Measurements from ENCODE around the gene FGL2. TPM values are rescaled to one million over a fixed set of nuclear protein-coding genes. Genes with fewer than 3 reads are reported as not detected.

FGL2 gene
- total RNA-seq, 1 experiment from 2014 or later: not detected

DNA sequence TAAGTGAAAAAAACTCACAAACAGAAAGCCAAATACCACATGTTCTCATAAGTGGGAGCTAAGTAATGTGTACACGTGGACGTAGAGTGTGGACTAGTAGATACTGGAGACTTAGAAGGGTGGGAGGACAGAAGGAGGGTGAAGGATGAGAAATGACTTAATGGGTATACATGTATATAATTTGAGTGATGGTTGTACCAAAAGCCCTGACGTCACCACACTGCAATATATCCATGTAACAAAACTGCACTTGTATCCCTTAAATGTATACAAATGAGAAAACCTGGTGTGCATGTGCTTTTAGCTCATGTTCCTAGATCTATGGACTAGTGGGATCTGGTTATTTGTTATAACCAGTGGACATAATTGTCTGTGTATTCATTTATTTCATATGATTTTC is 48.5 kb upstream of the FGL2 start:
- Mint-ChIP-seq H3K4me3 (no peak overlapping the region), H3K4me1 (peaks cover 8% of the 10 kb centered on the region), H3K9me3 (no peaks in the 10 kb centered on the region), H3K27me3 (ENCODE audit: low read depth) (no peaks in the 10 kb centered on the region), H3K27ac (no peak overlapping the region), H3K36me3 (no peaks in the 10 kb centered on the region)
- DNase-seq (ENCODE audit: low spot score) (no peak), ATAC-seq (no peak)
- TF ChIP-seq, protein P1, sequence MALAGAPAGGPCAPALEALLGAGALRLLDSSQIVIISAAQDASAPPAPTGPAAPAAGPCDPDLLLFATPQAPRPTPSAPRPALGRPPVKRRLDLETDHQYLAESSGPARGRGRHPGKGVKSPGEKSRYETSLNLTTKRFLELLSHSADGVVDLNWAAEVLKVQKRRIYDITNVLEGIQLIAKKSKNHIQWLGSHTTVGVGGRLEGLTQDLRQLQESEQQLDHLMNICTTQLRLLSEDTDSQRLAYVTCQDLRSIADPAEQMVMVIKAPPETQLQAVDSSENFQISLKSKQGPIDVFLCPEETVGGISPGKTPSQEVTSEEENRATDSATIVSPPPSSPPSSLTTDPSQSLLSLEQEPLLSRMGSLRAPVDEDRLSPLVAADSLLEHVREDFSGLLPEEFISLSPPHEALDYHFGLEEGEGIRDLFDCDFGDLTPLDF (CRISPR knock-in tag; IDR thresholded peaks at IDR 0.05): no peak
- POLR2A ChIA-PET: no interaction called here
- CTCF ChIA-PET: interaction anchor here (1.5 to 3.0 kb wide), 7 partner anchors 10 to 136 kb away, joined by 3 to 42 read pairs (median 7); partner anchors contain the start of gene CCDC146

DNA sequence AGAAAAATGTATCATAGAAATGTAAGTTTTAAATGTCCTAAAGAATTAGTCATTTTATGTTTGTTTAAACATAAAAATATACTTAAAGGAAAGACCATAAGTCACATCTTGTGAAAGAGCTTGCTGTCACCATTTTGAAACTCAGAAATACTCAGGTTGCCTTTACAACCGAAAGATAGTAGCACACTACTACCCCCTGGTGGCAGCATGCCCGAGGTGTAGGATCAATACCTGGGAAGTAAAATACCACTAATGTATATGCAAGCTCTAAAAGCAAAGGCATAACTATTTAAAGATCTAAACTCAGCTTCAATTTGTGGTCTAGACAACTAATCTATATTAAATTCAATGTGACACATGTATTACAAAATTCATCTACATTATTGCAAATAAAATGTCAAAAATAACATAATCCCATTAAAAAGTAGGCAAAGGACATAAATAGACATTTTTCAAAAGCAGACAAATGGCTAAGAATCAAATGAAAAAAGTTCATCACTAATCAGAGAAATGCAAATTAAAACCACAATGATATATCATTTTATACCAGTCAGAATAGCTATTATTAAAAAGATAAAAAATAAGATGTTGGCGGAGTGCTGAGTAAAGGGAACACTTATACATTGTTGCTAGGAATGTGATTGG is 47.7 kb upstream of the FGL2 start:
- Mint-ChIP-seq H3K27ac (no peak overlapping the region), H3K9me3 (no peaks in the 10 kb centered on the region)
- ATAC-seq: peak; percentile 87

DNA sequence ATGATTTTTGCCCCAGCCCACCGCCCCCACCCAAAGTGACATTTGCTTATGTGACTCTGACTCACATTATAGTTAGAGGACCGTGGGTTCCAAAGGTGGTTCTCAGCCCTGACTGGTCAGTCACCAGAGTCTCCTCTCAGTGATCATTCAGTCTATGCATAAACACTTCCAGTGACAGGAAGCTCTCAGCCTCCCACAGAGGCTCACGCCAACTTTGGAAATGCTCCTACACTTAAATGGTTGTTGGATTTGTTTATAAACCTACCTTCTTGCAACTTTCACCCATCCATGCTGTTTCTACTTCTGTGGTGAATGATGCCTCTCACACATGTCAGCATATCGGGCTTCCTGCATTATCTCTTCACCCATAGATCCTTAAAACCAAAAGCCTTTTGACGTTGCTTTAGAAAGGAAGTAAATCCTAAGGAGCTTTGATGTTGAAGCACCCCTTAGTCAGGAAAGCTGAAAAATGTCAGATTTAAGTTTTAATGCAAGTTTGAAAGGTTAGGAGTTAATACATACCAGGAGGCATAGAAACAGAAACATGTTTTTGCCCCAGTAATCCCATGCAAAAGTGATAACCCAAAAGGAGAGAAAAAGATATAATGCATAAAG is 46.5 kb upstream of the FGL2 start:
- H3K27ac Mint-ChIP-seq: no peak overlapping the region
- H3K4me3 Mint-ChIP-seq: no peak overlapping the region
- DNase-seq (ENCODE audit: low spot score): no peak
- POLR2A ChIA-PET: interaction anchor here (0.6 kb wide), 1 partner anchor 190 kb away, joined by 3 read pairs; no protein-coding TSS in a partner anchor
- no peak for ATAC-seq
- CTCF ChIA-PET: interaction anchor here (1.1 to 3.0 kb wide), 11 partner anchors 9 to 124 kb away, joined by 3 to 42 read pairs (median 7); partner anchors contain the start of genes CCDC146 and FGL2
- H3K27me3 Mint-ChIP-seq (ENCODE audit: low read depth): no peaks in the 10 kb centered on the region
- H3K9me3 Mint-ChIP-seq: no peaks in the 10 kb centered on the region
- TF ChIP-seq CREB1 (CRISPR knock-in tag; IDR thresholded peaks at IDR 0.05) (no peak), JUN (CRISPR knock-in tag; IDR thresholded peaks at IDR 0.05) (no peak), ZNF671 (CRISPR knock-in tag; IDR thresholded peaks at IDR 0.05) (no peak), TEAD1 (CRISPR knock-in tag; IDR thresholded peaks at IDR 0.05) (no peak), IRF2 (CRISPR knock-in tag; IDR thresholded peaks at IDR 0.05; ENCODE audit: borderline replicate concordance, low read depth) (no peak), PRRX2 (CRISPR knock-in tag; IDR thresholded peaks at IDR 0.05) (no peak), NR1H2 (CRISPR knock-in tag; IDR thresholded peaks at IDR 0.05) (no peak)
- TF ChIP-seq, protein P2, sequence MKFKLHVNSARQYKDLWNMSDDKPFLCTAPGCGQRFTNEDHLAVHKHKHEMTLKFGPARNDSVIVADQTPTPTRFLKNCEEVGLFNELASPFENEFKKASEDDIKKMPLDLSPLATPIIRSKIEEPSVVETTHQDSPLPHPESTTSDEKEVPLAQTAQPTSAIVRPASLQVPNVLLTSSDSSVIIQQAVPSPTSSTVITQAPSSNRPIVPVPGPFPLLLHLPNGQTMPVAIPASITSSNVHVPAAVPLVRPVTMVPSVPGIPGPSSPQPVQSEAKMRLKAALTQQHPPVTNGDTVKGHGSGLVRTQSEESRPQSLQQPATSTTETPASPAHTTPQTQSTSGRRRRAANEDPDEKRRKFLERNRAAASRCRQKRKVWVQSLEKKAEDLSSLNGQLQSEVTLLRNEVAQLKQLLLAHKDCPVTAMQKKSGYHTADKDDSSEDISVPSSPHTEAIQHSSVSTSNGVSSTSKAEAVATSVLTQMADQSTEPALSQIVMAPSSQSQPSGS (CRISPR knock-in tag; IDR thresholded peaks at IDR 0.05; ENCODE audit: borderline replicate concordance, low read depth): no peak
- TF ChIP-seq, protein P3, sequence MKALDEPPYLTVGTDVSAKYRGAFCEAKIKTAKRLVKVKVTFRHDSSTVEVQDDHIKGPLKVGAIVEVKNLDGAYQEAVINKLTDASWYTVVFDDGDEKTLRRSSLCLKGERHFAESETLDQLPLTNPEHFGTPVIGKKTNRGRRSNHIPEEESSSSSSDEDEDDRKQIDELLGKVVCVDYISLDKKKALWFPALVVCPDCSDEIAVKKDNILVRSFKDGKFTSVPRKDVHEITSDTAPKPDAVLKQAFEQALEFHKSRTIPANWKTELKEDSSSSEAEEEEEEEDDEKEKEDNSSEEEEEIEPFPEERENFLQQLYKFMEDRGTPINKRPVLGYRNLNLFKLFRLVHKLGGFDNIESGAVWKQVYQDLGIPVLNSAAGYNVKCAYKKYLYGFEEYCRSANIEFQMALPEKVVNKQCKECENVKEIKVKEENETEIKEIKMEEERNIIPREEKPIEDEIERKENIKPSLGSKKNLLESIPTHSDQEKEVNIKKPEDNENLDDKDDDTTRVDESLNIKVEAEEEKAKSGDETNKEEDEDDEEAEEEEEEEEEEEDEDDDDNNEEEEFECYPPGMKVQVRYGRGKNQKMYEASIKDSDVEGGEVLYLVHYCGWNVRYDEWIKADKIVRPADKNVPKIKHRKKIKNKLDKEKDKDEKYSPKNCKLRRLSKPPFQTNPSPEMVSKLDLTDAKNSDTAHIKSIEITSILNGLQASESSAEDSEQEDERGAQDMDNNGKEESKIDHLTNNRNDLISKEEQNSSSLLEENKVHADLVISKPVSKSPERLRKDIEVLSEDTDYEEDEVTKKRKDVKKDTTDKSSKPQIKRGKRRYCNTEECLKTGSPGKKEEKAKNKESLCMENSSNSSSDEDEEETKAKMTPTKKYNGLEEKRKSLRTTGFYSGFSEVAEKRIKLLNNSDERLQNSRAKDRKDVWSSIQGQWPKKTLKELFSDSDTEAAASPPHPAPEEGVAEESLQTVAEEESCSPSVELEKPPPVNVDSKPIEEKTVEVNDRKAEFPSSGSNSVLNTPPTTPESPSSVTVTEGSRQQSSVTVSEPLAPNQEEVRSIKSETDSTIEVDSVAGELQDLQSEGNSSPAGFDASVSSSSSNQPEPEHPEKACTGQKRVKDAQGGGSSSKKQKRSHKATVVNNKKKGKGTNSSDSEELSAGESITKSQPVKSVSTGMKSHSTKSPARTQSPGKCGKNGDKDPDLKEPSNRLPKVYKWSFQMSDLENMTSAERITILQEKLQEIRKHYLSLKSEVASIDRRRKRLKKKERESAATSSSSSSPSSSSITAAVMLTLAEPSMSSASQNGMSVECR (CRISPR knock-in tag; IDR thresholded peaks at IDR 0.05; ENCODE audit: borderline replicate concordance): no peak
- TF ChIP-seq, protein P4, sequence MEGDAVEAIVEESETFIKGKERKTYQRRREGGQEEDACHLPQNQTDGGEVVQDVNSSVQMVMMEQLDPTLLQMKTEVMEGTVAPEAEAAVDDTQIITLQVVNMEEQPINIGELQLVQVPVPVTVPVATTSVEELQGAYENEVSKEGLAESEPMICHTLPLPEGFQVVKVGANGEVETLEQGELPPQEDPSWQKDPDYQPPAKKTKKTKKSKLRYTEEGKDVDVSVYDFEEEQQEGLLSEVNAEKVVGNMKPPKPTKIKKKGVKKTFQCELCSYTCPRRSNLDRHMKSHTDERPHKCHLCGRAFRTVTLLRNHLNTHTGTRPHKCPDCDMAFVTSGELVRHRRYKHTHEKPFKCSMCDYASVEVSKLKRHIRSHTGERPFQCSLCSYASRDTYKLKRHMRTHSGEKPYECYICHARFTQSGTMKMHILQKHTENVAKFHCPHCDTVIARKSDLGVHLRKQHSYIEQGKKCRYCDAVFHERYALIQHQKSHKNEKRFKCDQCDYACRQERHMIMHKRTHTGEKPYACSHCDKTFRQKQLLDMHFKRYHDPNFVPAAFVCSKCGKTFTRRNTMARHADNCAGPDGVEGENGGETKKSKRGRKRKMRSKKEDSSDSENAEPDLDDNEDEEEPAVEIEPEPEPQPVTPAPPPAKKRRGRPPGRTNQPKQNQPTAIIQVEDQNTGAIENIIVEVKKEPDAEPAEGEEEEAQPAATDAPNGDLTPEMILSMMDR (IDR thresholded peaks at IDR 0.05): no peak
- TF ChIP-seq, protein P5, sequence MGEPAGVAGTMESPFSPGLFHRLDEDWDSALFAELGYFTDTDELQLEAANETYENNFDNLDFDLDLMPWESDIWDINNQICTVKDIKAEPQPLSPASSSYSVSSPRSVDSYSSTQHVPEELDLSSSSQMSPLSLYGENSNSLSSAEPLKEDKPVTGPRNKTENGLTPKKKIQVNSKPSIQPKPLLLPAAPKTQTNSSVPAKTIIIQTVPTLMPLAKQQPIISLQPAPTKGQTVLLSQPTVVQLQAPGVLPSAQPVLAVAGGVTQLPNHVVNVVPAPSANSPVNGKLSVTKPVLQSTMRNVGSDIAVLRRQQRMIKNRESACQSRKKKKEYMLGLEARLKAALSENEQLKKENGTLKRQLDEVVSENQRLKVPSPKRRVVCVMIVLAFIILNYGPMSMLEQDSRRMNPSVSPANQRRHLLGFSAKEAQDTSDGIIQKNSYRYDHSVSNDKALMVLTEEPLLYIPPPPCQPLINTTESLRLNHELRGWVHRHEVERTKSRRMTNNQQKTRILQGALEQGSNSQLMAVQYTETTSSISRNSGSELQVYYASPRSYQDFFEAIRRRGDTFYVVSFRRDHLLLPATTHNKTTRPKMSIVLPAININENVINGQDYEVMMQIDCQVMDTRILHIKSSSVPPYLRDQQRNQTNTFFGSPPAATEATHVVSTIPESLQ (CRISPR knock-in tag; IDR thresholded peaks at IDR 0.05): no peak
- H3K4me1 Mint-ChIP-seq: peaks cover 25% of the 10 kb centered on the region
- H3K36me3 Mint-ChIP-seq: no peaks in the 10 kb centered on the region

More for the DNA sequence above, 47.7 kb upstream of the FGL2 start:
- peak; percentile 93 for DNase-seq (ENCODE audit: low spot score)
- TF ChIP-seq, protein P4 (IDR thresholded peaks at IDR 0.05): peak; percentile 72
- no peak for TF ChIP-seq MXD4 (CRISPR knock-in tag; IDR thresholded peaks at IDR 0.05; ENCODE audit: borderline replicate concordance)
- TF ChIP-seq, protein P6, sequence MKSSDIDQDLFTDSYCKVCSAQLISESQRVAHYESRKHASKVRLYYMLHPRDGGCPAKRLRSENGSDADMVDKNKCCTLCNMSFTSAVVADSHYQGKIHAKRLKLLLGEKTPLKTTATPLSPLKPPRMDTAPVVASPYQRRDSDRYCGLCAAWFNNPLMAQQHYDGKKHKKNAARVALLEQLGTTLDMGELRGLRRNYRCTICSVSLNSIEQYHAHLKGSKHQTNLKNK (CRISPR knock-in tag; IDR thresholded peaks at IDR 0.05): no peak
- H3K27me3 Mint-ChIP-seq (ENCODE audit: low read depth): no peaks in the 10 kb centered on the region
- no peaks in the 10 kb centered on the region for H3K36me3 Mint-ChIP-seq
- ChIA-PET POLR2A (interaction anchor here (0.6 kb wide), 1 partner anchor 105 kb away, joined by 3 read pairs; no protein-coding TSS in a partner anchor), CTCF (interaction anchor here (0.6 to 3.0 kb wide), 30 partner anchors 8 to 610 kb away, joined by 3 to 42 read pairs (median 4); partner anchors contain the start of genes CCDC146, FGL2 and GSAP)
- H3K4me3 Mint-ChIP-seq: no peak overlapping the region
- H3K4me1 Mint-ChIP-seq: peaks cover 16% of the 10 kb centered on the region

Measured in WTC11 (cell line).